ENCODE results near the gene COX6B2.

Gene COX6B2

GRCh38 chr19:55305983-55306562 lies 48.4 kb downstream of the COX6B2 start:
- no peak for TF ChIP-seq CTCF (IDR thresholded peaks at IDR 0.05; ENCODE audit: unreplicated experiment in 3 of 3)
- Mint-ChIP-seq H3K4me3 (no peak overlapping the region), H3K27me3 (ENCODE audit: low read depth) (no peaks in the 10 kb centered on the region), H3K9me3 (no peaks in the 10 kb centered on the region), H3K4me1 (peaks cover 5% of the 10 kb centered on the region), H3K36me3 (ENCODE audit: low read depth) (peaks cover 53% of the 10 kb centered on the region), H3K27ac (peak overlapping the region in 1 of 3 experiments; percentile 77)

GRCh38 chr19:55305491-55305890 lies 49.0 kb downstream of the COX6B2 start:
- no peaks in the 10 kb centered on the region for H3K27me3 Mint-ChIP-seq (ENCODE audit: low read depth)
- no peak overlapping the region for H3K4me3 Mint-ChIP-seq
- H3K27ac Mint-ChIP-seq, result peak overlapping the region in 1 of 3 experiments; percentile 77
- H3K36me3 Mint-ChIP-seq (ENCODE audit: low read depth), result peaks cover 57% of the 10 kb centered on the region
- no peaks in the 10 kb centered on the region for H3K9me3 Mint-ChIP-seq
- no peak for TF ChIP-seq CTCF (IDR thresholded peaks at IDR 0.05; ENCODE audit: unreplicated experiment in 3 of 3)
- H3K4me1 Mint-ChIP-seq, result peaks cover 8% of the 10 kb centered on the region

GRCh38 chr19:55304980-55305379 lies 49.5 kb downstream of the COX6B2 start:
- peaks cover 8% of the 10 kb centered on the region for H3K4me1 Mint-ChIP-seq
- no peaks in the 10 kb centered on the region for H3K9me3 Mint-ChIP-seq
- H3K36me3 Mint-ChIP-seq (ENCODE audit: low read depth), result peaks cover 53% of the 10 kb centered on the region
- TF ChIP-seq CTCF (IDR thresholded peaks at IDR 0.05; ENCODE audit: unreplicated experiment in 3 of 3), result no peak
- no peak overlapping the region for H3K4me3 Mint-ChIP-seq
- no peaks in the 10 kb centered on the region for H3K27me3 Mint-ChIP-seq (ENCODE audit: low read depth)
- H3K27ac Mint-ChIP-seq, result no peak overlapping the region

GRCh38 chr19:55304279-55304978 lies 50.1 kb downstream of the COX6B2 start:
- Mint-ChIP-seq H3K36me3 (ENCODE audit: low read depth) (peaks cover 55% of the 10 kb centered on the region), H3K4me3 (no peak overlapping the region), H3K27me3 (ENCODE audit: low read depth) (no peaks in the 10 kb centered on the region), H3K27ac (no peak overlapping the region), H3K9me3 (no peaks in the 10 kb centered on the region), H3K4me1 (peaks cover 8% of the 10 kb centered on the region)
- TF ChIP-seq CTCF (IDR thresholded peaks at IDR 0.05; ENCODE audit: unreplicated experiment in 3 of 3), result no peak

- TF ChIP-seq CTCF (IDR thresholded peaks at IDR 0.05; ENCODE audit: unreplicated experiment in 3 of 3), result no peak
- no peak overlapping the region for H3K4me3 Mint-ChIP-seq
These were observed 51.0 kb downstream of the COX6B2 start for GRCh38 chr19:55303477-55303876.

GRCh38 chr19:55302318-55302703 lies 52.2 kb downstream of the COX6B2 start:
- peaks cover 50% of the 10 kb centered on the region for H3K36me3 Mint-ChIP-seq (ENCODE audit: low read depth)
- H3K4me3 Mint-ChIP-seq, result peak overlapping the region; percentile 71 to 77 (median 75)
- no peaks in the 10 kb centered on the region for H3K9me3 Mint-ChIP-seq
- no peaks in the 10 kb centered on the region for H3K27me3 Mint-ChIP-seq (ENCODE audit: low read depth)
- no peak for TF ChIP-seq CTCF (IDR thresholded peaks at IDR 0.05; ENCODE audit: unreplicated experiment in 3 of 3)
- peaks cover 8% of the 10 kb centered on the region for H3K4me1 Mint-ChIP-seq
- no peak overlapping the region for H3K27ac Mint-ChIP-seq

More at GRCh38 chr19:55303477-55303876, 51.0 kb downstream of the COX6B2 start:
- Mint-ChIP-seq H3K4me1 (peaks cover 8% of the 10 kb centered on the region), H3K36me3 (ENCODE audit: low read depth) (peaks cover 52% of the 10 kb centered on the region), H3K27me3 (ENCODE audit: low read depth) (no peaks in the 10 kb centered on the region), H3K9me3 (no peaks in the 10 kb centered on the region), H3K27ac (no peak overlapping the region)

Measured in nephron (organoid).